Dermis blood vessel endothelial cell (primary cell): ENCODE data around the gene SAMD10. TPM values are rescaled to one million over a fixed set of nuclear protein-coding genes. Genes with fewer than 3 reads are reported as not detected.
A peak's percentile ranks its signal among the peaks of the same experiment; 100 is the strongest.
"Not testable (repeated sequence)": the region's sequence is repeated elsewhere in the genome, so short reads cannot be mapped to it uniquely, and the experiment has no call there.

Experiments used
- DNase-seq: peaks from one replicate; pipeline ENCODE4 v3.0.0; 2010
- total RNA-seq: library from RNA; depleted of rRNA; stranded (reverse); fragments of >200 nt; gene quantifications from 2 replicates; pipeline ENCODE4 v1.2.3, GENCODE V29; 2014

Gene SAMD10
- total RNA-seq: 4.3 and 6.1 TPM in 2 replicates

DNA sequence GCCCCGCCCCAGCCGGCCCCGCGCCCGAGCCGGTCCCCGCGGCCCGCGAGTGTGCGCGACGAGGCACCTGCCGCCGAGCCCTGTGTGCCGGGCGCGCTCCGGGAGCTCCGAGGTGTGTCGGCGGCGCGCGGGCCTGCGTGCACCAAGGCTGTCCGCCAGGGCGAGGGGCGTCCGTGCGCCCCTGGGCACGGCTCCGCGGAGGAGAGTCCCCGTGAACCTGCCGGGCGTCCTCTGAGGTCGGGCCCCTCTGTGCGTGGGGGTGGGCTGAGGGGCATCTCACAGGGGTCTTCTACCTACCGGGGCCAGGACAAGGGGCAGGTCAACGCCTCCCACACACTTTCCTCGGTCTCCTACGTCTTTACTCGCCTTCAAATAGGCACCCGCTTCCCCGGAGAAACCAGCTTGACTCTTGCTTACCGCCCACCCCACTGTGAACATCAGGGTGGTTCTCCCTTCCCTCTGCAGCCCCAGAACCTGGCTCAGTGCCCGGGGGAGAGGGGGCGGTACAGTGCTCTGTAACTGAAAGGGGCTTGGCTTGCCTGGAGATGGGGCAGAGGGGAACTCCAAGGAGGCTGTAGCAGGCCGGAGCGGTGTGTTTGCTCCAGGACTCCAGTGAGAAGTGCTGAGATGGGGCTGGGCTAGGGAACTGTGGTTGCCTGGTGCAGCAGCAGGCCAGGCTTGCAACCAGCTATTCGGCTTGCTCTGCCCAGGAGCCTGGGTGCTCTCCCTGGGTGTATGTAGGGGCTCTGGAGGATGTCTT is at the start of gene SAMD10:
Gene SAMD10, minus strand, starts transcription at position 86 of the 760 bp plus-strand sequence. CDS start 175 bp downstream, outside the sequence.
- peak; percentile 50 for DNase-seq

DNA sequence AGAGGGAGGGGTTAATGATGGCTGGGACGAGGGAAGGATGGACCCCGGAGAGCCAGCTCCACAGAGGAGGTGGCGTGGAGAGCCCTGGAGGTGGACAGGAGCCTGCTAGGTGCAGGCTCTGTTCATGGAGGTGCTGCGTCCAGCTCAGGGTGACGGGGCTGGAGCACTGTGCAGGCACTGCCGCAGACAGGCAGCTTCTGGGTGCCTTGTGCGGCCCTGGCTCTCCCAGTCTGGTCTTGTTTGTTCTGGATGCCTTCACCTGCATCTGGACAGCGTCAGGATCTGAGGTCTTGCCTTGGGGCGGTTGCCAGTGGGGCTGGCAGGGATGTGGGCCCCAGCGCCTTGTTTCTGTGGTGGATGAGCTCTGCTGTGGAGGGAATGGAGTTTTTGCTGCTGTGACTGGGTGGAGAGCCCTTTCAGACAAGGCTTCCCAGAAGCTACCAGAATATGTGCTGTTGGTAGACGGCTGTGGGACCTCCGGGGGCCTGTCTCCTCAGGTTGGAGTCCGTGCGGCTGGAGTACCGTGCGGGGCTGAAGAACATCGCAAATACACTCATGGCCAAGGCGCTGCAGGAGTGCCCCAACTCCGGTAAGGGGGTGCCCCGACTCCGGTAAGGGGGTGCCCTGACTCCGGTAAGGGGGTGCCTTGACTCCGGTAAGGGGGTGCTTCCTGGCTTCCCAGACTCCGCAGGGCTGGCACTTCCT is 48.7 kb upstream of the SAMD10 start:
- no peak for DNase-seq

DNA sequence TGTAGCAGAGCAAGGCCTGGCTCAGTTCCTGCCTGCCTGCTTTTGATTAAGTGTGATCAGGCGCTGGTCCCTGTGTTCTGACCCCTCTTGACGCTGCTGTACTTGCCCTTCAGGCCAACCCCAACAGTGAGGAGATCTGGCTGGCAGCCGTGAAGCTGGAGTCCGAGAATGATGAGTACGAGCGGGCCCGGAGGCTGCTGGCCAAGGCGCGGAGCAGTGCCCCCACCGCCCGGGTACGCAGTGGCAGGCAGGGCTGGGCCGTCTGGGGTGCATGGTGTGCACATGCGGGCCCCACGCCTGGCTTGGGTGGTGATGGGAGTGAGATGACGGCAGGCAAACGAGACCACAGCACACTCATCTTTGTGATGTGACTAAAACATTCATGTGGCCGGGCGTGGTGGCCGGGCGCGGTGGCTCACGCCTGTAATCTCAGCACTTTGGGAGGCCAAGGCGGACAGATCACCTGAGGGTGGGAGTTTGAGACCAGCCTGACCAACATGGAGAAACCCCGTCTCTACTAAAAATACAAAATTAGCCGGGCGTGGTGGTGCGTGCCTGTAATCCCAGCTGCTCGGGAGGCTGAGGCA is 46.5 kb upstream of the SAMD10 start:
- no peak for DNase-seq

DNA sequence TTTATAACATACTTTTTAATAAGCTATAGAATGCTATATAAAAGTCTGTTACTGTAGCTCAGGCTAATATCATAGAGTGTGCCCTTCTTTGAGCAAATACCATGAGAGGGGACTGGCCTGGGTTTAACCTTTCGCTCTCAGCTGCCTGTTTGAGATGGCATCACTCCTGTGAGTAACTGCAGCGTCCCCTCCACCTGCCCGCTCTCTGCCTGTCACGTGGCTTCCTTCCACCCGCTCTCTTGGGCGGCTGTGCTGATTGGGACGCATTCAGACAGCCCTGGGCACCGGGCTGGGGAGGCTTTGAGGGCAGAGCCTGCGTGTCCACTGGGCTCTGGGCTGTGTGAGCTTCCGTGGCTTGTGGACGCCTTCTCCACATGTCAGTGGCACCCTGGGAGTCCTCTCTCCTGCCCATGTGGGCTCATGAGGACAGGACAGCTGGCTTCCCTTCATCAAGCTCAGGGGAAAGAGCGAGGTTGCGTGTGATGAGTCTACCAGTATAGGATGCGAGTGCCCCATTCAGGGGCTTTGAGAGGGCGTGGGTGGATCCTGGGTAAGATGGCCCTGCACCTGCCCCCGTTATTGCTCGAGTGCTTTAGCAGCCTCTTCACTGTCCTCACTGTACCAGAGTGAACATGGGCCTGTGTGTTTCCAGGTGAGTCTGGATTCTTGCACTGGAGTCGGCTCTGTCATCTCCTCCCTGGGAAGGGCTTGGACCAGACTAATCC is 45.8 kb upstream of the SAMD10 start:
- no peak for DNase-seq

DNA sequence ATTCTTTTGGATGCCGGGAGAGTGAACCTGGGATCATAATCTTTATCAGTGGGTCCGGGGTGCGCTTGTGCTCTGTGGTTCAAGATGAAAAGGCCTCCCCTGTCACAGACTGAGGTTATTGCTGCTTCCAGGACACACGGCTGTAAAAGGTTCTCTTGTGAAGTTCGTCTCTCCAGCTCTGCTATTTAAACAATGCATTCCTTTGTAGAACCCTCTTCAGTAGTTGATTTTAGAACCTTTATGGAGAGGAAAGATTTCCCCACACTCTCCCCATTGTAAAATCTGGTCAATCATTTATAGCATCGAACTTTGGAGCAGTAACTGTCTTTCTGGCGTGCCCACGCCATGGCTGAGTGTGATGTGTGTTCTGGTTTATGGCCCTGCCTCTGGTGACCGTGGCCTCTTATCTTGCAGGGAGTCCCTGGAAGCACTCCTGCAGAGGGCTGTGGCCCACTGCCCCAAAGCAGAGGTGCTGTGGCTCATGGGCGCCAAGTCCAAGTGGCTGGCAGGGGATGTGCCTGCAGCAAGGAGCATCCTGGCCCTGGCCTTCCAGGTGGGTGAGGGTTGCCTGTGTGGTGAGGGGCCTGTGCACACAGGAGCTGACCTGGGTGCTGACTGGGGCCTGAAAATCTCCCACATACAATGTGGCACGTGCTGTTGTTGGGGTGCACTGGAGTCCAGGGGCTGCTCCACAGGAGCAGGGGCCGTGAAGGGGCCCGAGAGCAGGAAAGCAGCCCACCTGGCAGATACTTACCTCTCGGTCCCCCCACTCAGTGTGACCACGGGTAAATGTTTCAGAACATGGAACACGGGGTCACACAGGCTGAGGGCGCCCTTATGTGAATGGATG is 44.9 kb upstream of the SAMD10 start:
- DNase-seq: no peak

DNA sequence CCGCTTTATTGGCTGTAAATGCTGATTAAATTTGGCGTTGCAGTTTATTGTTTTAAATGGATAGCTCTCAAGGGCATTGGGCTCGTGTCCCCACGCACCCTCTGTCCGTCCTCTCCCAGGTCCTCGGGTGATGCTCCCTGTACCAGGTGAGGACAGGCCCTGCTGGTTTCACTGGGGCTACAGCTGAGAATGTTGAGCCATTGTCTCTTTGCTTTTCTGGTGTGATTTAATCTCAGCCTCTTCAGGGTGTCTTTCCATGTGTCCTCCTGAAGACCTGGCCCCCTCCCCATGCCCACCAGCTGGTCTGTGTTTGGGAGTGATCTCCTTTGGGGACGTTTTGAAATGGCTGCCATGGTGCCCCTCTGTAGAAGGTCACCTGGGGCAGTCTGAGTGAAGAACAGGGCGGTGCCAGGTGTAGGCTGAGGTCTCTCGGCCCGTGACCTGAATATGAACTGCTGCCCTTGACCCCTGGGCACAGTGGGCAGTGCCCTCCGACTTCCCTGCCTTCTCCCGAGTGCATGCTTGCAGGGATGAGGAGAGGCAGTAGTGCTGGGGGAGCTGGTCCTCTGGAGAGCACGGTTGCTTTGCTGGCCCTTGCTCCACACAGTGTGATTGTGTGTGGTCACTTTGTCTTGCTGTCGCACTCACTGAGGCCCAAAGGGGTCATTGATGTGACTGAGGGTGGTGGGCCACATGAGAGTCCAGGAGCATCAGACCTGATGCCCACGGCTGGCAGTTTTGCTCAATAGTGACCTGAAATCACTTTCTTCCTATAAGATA is 44.1 kb upstream of the SAMD10 start:
- DNase-seq: no peak

DNA sequence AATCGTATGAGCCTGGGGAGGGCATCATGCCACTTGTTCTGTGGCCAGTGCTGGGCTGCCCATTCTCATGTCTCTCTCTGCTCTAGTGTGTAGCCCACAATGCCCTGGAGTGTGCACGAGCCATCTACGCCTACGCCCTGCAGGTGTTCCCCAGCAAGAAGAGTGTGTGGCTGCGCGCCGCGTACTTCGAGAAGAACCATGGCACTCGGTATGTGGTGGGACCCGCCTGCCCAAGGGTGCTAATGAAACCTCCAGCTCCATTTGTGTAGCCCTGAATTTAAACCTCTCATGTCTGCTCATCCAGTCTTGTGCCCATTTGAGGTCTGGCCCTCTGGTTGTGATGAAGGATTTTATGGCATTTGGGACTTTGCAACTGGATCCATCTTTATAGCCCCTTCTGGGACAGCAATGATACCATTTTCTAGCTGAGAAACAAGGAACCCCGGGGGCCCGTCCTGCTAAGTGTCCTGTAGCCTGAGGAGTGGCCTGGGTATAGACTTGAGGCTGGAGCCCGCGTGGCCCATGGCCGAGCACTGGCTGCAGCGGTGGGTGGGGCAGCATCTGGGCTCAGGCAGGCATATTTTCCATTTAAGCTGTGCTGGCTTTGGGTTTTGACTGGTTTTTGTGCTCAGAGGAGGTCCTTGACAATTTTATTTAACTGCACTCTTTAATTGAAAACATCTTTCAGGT is 43.4 kb upstream of the SAMD10 start:
- DNase-seq: no peak

DNA sequence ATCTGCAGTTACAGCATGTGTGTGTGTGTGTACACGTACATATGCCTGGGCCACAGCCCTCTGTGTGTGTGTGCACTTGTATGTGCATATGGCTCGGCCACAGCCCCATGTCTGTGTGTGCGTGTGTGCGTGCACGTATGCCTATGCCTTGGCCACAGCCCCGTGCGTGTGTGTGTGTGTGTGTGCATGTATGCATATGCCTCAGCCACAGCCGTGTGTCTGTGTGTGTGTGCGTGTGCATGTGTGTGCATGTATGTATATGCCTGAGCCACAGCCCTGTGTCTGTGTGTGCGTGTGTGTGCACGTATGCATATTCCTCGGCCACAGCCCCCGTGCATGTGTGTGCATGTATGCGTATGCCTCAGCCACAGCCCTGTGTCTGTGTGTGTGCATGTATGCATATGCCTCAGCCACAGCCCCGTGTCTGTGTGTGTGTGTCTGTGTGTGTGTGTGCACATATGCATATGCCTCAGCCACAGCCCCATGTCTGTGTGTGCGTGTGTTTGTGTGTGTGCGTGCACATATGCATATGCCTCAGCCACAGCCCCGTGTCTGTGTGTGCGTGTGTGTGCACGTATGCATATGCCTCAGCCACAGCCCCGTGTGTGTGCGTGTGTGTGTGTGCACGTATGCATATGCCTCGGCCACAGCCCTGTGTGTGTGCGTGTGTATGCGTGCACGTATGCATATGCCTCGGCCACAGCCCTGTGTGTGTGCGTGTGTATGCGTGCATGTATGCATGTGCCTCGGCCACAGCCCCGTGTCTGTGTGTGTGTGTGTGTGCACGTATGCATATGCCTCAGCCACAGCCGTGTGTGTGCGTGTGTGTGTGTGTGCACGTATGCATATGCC is 41.9 kb upstream of the SAMD10 start:
- no peak for DNase-seq

DNA sequence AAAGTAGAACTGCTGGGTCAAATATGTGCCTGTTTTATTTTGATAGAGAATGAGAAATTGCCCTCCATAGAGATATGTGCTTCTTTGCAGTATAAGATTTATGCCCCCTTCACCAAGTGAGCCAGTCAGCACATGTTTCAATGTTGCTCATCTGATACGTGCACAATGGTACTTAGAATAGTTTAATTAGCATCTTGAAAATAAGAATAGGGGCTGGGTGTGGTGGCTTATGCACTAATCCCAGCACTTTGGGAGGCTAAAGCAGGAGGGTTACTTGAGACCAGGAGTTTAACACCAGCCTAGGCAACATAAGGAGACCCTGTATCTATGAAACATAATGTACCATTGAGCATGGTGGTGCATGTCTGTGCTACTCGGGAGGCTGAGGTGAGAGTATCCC is 36.2 kb upstream of the SAMD10 start:
- DNase-seq: no peak

DNA sequence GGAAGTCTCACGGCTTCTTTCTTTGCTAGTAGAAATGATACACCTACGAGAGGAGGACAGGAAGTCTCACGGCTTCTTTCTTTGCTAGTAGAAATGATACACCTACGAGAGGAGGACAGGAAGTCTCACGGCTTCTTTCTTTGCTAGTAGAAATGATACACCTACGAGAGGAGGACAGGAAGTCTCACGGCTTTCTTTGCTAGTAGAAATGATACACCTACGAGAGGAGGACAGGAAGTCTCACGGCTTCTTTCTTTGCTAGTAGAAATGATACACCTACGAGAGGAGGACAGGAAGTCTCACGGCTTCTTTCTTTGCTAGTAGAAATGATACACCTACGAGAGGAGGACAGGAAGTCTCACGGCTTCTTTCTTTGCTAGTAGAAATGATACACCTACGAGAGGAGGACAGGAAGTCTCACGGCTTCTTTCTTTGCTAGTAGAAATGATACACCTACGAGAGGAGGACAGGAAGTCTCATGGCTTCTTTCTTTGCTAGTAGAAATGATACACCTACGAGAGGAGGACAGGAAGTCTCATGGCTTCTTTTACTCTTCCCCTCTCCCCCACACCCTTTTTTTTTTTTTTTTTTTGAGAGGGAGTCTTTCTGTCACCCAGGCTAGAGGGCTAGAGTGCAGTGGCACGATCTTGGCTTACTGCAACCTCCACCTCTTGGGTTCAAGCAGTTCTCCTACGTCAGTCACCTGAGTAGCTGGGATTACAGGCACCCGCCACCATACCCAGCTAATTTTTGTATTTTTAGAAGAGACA is 33.1 kb upstream of the SAMD10 start:
- not testable (repeated sequence) for DNase-seq

DNA sequence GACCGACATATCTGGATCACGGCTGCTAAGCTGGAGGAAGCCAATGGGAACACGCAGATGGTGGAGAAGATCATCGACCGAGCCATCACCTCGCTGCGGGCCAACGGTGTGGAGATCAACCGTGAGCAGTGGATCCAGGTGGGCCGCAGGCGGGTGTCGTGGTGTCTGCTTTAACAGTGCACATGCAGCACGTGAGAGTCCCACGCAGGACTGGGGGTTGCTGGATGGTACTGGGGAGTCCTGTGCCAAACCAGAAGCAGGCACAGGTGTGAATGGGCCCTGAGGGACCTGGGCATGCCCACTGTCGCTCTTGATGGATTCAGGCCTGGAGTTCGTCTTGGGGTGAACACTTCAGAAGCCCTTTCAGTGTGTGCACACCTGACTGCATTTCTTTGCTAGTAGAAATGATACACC is 31.9 kb upstream of the SAMD10 start:
- no peak for DNase-seq

DNA sequence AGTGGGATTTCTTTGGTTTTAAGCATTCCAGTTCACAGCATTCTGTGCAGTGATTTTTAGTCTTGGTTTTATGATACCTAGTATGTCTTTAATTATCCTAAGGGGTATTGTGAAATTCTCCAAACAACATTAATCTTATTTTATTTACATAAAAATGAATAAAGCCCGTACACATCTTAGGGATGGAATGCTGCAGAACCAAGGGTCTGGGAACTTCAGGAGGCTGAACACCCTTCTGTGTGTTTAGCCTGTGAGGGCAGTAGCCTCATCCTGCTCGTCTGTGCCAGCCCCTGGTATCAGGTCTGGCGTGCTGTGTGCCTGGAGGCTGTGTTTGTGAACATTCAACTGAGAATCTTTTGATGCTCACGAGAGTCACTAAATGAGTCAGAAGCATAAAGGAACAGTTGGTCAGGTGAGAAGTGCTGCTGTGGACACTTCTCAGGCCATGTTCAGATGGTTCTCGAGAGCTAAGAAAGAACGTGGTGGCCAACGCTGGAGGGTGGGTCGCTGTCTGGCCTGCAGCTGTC is 31.3 kb upstream of the SAMD10 start:
- DNase-seq: no peak

DNA sequence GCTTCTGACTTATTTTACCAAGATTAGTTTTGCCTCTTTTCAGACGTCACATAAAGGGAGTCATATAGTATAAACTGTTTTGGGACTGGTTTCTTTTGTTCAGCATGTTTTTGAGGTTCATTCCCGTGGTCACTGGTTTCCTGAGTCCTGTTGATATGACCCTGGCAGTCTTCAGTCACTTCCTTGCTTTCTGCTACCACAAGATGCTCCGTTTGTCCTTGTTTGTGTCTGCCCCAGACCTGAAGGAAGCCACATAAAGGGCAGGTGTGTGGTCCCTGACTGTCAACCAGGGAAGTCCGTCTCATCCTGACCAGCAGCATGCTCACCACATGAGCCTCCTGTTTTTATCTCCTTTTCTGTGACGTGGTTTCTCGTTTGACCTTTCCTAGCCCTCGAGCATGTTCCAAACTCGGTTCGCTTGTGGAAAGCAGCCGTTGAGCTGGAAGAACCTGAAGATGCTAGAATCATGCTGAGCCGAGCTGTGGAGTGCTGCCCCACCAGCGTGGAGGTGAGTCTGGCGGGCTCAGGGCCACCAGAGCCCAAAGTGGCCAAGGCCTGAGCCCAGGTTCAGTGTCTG is 30.5 kb upstream of the SAMD10 start:
- DNase-seq: no peak

DNA sequence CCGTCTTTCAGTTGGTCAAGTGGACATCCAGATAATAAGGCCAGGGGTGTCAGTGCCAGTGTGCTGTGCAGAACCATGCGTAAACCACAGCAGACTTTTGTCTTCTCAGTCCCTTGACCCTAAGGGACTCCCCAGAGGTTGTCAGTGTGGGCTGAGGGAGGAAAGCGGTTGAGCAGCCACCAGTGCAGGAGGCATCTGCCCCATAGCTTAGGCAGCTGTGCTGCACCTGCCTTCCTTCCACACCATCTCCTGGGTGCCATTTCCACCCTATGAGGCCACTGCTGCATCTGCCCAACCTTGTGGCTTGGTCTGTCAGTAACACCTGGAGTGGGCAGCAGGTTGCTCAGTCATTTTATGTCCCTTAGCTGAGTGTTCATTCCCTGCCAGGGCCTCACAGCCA is 27.5 kb upstream of the SAMD10 start:
- DNase-seq: no peak

DNA sequence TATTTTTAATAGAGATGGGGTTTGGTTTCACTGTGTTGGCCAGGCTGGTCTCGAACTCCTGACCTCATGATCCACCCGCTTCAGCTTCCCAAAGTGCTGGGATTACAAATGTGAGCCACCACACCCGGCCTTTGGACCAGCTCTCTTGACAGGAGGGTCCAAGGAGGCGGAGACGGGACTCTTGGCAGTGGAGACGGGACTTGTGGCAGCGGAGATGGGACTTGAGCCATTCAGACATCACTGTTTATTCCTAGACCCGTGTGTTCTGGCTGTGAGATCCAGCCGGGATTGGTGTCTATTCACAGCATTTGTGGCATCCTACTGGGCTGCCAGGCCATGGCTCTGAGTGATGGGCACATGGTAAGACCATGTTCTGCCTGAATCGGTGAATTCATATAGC is 27.0 kb upstream of the SAMD10 start:
- DNase-seq: no peak

DNA sequence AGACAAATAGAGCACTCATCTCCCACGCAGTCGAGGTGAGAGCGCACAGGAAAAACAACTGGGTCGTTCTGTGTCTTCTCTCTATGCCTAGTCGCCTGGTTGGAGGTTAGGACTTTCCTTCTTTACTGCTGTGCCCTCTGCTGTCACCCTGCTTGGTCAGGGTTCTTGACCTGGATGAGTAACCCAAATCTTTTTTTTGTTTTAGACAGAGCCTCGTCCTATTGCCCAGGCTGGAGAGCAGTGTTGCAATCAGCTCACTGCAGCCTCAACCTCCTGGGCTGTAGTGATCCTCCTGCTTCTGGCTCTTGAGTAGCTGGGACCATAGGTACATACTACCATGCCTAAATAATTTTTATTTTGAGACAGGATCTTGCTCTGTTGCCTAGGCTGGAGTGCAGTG is 26.0 kb upstream of the SAMD10 start:
- DNase-seq: no peak

DNA sequence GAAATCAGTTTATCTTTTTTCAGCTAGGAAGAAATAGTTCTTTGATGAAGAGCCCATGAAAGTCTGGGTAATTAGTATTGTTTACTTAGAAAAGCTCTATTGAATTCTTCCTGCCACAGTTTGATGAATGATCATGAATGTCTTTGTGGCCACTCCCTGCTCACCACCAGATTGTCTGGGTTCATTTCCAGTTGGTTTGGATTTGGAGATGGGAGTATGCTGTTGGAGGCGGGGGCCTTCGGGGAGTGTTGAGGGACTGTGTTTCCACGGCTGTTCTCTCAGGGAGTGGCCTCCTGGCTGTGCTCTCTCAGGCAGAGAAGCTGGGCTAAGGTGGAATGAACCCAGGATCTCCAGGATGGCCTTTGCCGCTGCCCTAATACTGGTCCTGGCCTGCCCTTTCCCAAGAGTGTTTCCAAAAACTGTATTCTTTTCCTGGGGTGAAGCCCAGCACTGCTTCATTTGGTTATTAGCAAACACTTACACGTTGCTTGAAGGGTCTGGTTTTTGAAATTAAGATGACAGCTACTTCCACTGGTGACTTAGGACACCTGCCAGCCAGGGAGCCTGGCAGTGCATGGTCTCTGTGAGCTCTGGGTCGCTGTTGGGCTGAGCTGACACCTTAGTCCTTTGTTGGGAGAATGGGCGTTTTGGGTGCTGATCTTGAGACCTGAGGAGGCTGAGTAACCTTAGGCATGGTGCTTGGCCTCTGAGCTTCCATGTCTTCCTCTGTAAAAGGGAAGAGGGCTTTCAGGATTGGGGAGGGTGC is 24.7 kb upstream of the SAMD10 start:
- no peak for DNase-seq

DNA sequence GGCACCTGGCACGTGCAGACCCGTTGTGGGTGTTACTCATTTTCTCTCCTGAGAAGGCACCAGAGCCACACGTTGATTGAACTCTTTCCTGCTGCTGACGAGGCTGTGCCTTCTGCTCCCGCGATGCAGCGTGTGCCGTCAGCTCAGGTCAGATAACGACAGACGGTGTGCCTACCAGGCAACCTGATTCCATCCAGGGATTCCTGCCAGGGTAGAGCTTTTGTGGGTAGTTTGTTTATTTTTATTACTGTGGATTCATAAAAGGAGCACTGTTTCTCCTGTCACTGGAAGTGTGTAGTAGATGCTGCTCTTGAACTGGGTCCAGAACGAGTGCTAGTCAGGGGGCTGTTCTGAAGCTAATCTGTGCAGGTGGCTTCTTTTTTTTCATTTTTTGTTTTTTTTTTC is 22.2 kb upstream of the SAMD10 start:
- DNase-seq: no peak
